HG03342 (cell line): ENCODE data around the gene THEM4.

ENCODE experiments used
- ATAC-seq: cut with Tn5 transposase; IDR thresholded peaks from one replicate; pipeline ENCODE4 v1.9.1; 2021; ENCODE audit warnings: mild to moderate bottlenecking, moderate library complexity; ENCODE audit not compliant: unreplicated experiment

The THEM4 gene

GRCh38 chr1:151839082-151839412, 70.3 kb downstream of the THEM4 start:
- no peak for ATAC-seq

- ATAC-seq = no peak
Measured at GRCh38 chr1:151838222-151839081, 70.9 kb downstream of the THEM4 start.

- no peak for ATAC-seq
Measured at GRCh38 chr1:151837884-151838221, 71.5 kb downstream of the THEM4 start.

GRCh38 chr1:151837197-151837596, 72.1 kb downstream of the THEM4 start:
- ATAC-seq = no peak

- no peak for ATAC-seq
Measured at GRCh38 chr1:151835596-151835995, 73.7 kb downstream of the THEM4 start.

- ATAC-seq = no peak
Measured at GRCh38 chr1:151834239-151834638, 75.1 kb downstream of the THEM4 start.

GRCh38 chr1:151833172-151833900, 76.0 kb downstream of the THEM4 start:
- ATAC-seq = no peak

- no peak for ATAC-seq
Measured at GRCh38 chr1:151832318-151832980, 76.9 kb downstream of the THEM4 start.

- no peak for ATAC-seq
Measured at GRCh38 chr1:151831605-151832004, 77.7 kb downstream of the THEM4 start, which contains the start of gene RORC. Gene RORC (minus strand): TSS chr1:151831802. CDS start chr1:151831764, 38 bp downstream.

- no peak for ATAC-seq
Measured at GRCh38 chr1:151831256-151831591, 78.1 kb downstream of the THEM4 start.

- no peak for ATAC-seq
Measured at GRCh38 chr1:151830055-151830454, 79.3 kb downstream of the THEM4 start.

- ATAC-seq = no peak
Measured at GRCh38 chr1:151829352-151830046, 79.8 kb downstream of the THEM4 start.

- no peak for ATAC-seq
Measured at GRCh38 chr1:151828921-151829320, 80.4 kb downstream of the THEM4 start.

GRCh38 chr1:151827853-151828252, 81.5 kb downstream of the THEM4 start:
- ATAC-seq = no peak

GRCh38 chr1:151825751-151826660, 83.3 kb downstream of the THEM4 start:
- ATAC-seq = no peak

GRCh38 chr1:151825204-151825603, 84.1 kb downstream of the THEM4 start:
- no peak for ATAC-seq
